Fibroblast of upper back skin (primary cell): Measurements from ENCODE around the gene CBX6.
"Not testable (repeated sequence)": the region's sequence is repeated elsewhere in the genome, so short reads cannot be mapped to it uniquely, and the experiment has no call there.

Experiments used
- DNase-seq: peaks from one replicate; pipeline ENCODE4 v3.0.0-alpha.2; 2013

Gene CBX6

DNA sequence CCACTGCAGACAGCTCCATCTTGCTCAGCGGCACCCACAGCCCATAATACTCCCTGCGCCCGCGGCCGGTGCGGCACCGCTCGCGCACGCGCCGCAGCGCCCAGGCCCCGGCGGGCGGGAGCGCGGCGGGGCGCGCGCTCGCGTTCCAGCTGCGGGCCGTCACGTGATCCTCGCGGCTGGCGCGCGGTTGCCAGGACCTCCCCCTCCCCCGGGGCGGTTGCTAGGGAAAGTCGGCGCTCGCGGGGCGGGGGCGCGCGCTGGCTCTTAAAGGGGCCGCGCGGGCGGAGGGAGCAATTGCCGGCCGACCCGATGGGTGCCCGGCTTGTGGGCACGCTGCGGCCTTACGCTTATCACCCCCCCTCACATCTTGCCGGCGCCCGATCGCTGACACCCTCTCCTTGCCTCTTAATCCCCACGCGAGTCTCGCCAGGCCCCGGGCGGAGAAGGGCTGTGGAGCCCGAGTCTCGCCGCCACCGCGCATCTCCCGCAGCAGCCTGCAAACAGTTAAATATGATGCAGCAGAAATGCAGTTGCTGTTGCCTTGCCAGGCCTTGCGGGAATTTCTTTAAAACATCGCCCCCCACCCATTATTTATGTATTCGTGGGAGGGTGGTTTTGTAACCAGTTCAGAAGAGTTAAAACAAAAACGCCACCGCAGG, at the start of gene CBX6:
Gene CBX6 (minus strand): TSS at position 45 of the 659 bp plus-strand sequence. CDS start 26 bp downstream, at position 19.
- DNase-seq, result peak; percentile 90

DNA sequence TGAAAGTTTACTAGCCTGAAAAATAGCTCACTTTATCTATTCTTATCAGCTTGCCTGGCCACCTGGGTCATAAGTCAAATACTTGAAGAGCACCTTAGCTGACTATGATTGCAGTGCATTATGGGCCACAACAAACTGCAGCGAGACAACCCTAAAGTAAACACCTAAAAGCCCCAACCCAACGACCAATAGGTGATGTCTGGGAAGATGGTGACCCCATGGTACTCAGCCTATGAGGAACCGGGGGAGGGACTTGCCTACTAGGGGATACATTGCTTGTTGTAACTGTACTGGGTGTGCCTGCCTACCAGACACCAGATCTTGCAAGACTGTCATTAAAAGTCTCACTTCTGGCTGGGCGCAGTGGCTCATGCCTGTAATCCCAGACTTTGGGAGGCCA, 49.8 kb upstream of the CBX6 start:
- DNase-seq, result no peak

DNA sequence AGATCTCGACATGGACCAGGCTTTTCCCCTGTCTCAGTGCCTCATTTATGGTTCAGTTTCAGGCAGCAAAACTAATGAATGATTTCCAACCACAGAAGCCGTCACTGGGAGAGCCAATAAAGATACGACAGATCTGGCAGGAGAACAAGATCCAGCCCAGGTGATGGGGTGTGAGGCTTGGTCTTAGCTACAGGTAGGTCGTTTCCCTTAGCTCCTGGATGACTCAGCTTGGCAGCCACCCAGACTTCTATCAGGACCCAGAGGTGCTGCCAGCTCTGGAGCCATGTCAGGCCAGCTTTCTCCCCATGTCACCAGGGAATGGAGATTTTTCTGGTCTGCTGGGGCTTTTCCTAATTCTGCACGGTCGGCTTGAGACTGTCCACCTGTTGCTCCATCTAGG, 49.1 kb upstream of the CBX6 start:
- no peak for DNase-seq

DNA sequence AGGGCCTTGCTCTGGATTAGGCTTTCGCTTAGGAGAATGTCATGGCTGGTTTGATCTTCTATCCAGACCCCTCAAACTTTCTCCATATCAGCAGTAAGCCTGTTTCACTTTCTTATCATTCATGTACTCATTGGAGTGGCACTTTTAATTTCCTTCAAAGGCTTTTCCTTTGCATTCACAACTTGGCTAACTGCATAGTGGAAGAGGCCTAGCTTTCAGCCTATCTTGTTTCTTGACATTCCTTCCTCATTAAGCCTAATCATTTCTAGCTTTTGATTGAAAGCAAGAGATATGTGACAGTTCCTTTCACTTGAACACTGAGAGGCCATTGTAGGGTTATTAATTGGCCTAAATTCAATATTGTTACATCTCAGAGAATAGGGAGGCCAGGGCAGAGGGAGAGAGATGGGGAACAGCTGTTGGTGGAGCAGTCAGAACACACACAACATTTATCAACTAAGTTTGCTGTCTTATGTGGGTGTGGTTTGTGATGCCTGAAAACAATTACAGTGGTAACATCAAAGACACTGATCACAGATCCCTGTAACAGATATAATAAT, 47.7 kb upstream of the CBX6 start:
- no peak for DNase-seq

DNA sequence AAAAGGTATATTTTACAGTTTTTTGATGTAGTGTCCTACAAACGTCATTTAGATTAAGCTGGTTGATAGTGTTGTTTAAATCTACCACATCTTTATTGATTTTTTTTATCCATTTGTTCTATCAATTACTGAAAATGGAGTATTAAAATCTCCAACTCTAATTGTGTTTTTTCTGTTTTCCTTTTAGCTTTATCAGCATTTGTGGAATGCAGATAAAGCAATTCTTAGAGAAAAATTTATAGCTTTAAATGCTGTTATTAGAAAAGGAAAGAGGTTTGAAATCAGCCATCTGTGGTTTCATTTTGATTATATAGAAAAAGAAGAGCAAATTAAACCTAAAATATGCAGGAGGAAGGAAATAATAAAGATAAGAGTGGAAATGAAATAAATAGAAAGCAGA, 39.4 kb upstream of the CBX6 start:
- no peak for DNase-seq

DNA sequence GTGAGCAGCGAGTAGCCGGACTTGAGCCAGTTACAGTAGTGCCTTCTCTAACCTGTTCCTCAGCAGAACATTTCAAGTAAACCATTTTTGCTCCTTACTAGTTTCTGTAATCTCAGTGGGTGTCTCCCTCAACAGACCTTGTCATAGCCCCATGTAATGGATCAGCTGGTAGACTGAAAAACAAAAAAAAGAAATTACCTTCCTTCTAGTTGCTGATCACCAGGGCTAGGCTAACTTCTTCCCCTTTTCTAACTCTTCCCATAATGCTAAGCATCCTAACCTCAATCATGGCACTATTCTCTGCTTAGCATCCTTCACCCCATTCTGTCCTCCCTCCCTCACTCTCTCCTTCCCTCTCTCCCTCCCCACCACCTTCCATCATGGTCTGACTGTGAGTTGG, 35.8 kb upstream of the CBX6 start:
- DNase-seq, result no peak

DNA sequence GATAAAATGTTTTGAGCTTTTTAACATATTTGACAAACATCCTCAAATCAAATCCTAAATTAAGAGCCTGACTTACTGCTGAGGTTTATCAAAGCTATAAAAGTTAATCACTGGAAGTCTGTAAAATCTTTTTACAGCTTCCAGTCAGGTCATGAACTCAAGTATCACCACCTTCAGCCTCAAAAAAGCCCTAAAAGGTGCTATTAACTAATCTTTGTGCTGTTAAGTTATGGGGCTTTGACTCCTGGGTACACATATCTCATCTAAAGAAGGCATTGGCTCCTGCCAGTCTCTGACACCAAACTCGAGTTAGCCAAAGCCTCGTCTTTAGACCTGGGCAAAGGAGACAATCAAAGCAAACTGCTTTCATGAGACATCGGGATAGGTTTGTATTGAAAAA, 34.0 kb upstream of the CBX6 start:
- no peak for DNase-seq

DNA sequence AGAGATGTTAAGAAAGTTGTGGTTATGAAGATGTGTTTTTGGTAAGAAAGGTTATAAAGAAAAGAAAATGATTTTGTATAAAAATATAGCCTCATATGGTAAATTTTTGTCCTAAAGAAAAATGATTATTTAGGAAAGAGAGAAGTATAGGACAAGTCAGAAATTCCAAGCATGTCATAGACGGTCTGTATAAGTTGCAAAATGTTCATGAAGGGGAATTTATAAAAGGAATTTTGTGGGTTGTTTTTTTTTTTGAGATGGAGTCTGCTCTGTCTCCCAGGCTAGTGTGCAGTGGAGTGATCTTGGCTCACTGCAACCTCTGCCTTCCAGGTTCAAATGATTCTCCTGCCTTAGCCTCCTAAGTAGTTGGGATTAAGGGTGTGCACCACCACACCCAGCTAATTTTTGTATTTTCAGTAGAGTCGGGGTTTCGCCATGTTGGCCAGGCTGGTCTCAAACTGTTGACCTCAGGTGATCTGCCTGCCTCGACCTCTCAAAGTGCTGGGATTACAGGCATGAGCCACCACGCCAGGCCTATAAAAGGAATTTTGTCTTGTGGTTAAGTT, 32.1 kb upstream of the CBX6 start:
- DNase-seq, result not testable (repeated sequence)

DNA sequence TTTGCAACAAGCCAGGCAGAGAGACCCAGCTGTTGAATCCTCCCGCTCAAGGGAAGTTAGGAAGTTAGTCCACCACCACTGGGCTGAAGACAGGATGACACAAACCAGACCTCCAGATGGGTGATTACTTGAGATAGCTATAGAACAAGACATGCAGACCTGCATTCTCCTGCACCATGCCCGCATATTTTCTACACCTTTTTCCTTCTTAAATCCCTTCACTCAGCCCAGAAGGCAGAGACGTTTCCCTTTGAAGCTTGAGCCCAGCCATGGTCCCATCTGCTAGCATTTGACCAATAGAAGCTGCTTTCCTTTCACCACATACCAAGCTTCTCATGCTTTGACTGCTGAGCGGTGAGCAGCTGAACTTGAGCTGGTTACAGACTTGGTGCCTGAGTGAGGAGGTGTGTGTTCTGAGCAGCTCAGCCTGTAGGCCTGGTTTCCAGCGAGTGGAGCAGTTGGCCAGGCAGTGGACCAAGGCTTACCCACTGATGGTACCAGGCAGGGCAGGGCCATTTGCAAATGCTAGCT, 29.2 kb upstream of the CBX6 start:
- DNase-seq, result no peak

DNA sequence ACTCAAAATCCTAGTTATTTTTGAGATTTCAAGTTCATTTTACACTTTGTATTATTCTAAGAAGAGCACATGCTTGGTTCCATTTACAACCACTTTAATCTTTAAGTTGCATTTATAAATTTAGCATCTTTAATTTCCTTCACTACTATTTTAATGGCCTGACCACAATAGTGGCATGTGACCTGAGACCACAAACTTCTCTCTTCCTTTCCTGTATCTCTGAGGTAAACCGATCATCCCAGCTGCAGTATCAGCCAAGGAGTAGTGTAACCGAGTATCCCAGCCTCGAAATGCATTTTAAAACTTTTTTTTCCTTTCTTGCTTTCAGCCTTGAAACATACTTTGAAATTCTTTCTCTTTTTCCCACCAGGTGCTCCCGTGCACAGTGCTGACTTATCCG, 28.7 kb upstream of the CBX6 start:
- no peak for DNase-seq

DNA sequence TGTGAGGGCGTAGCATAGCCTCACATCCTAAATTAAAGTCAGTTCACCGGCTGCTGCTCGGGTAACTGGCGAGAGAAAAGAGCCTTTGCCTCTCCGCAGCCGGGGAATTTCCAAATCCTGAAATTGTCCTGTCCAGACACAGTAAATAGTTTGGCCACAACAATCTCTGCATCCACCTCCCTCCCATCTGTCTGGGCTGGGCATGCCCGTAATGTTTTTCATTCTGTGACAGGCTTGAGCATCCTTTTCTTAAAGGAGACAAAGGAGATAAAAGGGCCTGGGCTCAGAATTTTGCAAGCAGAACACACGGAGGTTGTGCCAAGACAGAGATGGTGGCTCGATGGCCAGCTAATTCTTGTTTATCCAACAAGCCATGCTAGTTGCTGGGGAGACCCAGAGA, 19.2 kb upstream of the CBX6 start:
- DNase-seq, result no peak

DNA sequence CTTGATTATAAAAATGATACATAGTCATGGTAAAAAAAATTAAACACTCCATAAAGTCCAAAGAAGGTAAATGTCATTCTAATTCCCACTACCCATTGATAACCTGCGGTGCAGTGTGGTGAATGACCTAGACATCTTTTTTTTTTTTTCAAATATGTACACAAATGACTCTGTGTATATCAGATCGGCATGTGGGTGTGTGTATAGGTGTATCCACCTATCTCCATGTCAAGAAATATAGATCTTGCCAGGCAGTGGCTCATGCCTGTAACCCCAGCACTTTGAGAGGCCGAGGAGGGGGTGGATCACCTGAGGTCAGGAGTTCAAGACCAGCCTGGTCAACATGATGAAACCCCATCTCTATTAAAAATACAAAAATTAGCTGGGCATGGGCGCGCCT, 18.4 kb upstream of the CBX6 start:
- no peak for DNase-seq

DNA sequence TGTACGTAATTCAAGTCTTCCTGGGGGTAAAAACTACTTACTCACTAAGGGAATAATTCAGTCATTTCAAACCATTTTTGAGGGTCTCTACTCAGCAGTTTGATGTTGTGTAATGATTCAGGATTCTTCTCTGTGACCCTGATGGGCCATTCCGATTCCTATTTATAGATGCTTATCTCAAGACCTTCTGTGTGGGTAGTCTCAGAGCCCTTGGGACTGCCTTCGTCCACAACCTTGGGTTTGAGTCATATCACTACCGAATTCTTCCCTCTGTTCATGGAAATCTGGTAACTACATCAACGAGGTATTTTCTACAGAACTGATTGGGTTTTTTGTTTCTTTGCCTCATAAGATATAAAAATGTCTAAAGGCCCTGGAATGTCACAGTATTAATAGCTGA, 14.3 kb upstream of the CBX6 start:
- DNase-seq, result no peak

DNA sequence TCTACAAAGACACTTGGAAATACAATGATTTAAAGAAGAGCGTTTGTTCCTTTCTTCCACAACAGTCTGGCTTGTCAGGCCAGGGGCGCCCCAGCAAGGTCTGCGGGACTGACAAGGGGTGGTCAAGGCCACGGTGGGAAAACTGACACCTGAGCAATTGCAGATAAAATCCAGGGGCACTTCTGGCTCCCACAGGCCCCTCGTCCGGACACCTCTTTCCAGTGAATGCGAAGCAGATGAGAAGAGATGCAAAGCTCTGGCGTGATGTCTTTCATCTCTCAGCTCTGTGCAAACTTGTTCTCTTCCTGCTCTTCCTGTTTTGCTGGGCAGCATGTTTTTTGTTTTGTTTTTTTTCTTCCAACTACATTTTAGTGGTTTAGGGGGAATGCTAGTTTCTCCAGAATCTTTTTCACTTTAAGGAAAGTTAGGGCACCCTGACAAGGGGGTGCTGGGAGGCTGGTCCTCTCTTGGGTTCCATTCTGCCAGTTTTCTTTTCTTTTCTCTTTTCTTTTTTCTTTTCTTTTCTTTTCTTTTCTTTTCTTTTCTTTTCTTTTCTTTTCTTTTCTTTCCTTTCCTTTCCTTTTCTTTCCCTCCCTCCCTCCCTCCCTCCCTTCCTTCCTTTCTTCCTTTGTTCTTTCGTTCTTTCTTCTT, 11.1 kb upstream of the CBX6 start:
- DNase-seq, result no peak

DNA sequence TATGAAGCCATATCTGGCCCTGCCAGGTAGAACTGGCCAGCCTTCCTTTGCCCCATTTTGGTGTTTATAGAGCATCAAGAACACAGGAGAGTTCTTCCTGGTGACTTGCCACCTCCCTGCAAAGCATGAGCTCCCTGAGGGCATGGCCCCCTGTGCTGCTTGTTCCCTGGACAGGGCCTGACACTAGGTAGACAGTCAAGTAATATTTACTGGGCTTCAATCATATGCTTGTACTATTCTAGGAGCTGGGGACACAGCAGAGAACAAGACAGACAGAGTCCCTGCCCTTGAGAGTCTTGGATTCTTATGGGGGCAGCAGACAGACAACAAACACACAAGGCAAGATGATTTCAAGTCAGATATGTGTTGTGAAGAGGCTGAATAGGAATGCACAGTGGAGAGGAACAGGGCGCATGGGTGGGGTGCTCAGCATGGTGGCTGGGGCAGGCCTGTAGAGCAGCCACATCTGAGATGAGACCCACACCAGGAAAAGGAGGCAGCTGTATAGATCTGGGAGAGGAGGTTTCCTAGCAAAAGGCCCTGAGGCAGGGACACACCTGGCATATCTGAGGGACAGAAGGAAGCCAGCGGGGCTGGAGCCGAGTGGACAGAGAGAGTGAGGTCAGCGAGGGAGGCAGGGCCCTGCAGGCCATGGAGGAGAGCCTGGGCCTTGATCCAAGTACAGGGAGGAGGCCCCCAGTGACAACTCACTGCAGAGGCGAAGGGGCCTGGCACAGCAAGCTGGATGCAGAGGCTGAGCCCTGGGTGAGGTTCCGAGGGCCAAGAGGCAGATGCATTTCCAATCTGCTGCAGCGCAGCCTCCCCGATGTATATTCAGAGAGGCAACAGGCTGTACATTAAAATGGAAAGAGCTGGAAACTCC, 10.2 kb upstream of the CBX6 start:
- DNase-seq, result no peak

DNA sequence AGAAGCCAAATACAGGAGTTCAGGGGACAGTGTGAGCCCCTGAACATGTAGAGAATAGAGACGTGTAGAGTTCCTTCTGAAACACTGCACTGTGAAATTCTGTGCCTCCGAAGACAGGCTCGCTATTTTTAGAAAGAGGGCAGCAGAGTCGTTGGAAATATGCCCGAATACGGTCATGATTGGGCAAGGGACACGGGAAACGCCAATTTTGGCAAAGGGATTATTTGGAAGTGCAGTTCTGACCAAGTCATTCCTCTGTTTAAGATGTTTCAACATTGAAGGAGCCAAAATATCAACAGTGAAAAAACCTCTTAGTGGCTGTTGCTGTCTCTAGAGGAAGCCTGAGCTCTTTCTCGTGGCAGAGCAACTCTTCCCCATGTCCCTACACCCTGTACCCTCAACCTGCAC, 9.5 kb upstream of the CBX6 start:
- peak; percentile 48 for DNase-seq

DNA sequence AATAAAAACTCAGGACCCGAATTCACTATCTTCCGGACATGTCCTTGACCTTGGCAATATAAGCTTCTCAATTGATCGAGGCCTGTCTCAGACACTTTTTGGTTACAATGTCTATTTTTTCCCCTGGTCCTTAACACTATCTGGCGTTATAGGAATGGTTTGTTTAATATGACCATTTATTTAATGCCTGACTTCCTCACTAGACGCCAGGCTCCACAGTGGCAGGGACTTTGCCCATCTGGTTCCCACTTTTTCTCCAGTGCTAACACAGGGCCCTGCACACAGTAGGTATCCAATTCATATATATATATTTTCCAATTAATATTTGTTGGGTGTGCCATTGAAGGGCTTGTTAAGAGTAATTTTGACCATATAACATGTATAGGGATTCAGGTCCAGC, 7.9 kb upstream of the CBX6 start:
- no peak for DNase-seq

DNA sequence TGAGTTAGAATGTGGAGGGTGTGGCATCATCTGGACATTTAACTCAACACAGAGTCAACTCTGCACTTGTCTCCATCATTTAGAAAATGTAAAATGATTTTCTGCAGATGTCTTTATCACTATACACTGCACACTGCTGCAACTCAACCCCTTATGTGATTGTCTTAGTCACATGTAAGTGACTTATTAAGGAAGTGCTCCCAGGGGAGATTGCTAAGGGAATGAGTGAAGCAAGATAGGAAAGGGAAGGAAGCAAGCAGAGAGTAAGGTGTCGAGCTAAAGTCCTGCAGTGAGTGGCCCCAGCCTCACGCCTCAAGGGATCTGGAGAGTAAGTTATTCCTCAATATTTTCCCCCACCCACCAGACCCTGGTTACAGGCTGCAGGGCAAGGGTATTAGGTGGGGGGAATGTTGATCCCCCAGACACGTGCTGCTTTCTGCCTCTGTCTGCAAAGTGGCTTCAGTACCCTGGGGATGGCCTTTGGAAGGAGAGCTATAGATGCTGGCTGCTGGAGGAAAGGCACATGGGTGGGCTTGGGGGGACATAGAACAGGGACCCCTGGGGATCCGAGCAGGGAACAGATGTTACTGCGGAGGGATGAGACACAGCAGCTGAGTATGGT, 7.2 kb upstream of the CBX6 start:
- DNase-seq, result no peak

DNA sequence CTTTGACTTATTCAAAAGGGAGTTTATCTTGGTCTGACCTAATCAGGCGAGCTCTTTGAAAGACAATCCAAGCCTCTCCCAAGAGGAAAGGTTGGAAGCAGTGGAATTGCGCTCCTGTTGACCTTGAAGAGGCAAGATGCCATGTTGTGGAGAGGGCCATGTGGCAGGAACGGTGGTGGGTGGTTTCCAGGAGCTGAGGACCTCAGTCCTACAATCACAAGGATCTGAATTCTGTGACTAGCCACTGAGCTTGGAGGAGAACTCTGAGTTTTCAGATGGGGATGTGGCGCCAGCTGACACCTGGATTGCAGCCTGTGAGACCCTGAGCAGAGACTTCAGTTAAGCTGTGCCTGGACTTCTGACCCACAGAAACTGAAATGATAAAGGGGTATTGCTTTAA, 6.0 kb upstream of the CBX6 start:
- no peak for DNase-seq

DNA sequence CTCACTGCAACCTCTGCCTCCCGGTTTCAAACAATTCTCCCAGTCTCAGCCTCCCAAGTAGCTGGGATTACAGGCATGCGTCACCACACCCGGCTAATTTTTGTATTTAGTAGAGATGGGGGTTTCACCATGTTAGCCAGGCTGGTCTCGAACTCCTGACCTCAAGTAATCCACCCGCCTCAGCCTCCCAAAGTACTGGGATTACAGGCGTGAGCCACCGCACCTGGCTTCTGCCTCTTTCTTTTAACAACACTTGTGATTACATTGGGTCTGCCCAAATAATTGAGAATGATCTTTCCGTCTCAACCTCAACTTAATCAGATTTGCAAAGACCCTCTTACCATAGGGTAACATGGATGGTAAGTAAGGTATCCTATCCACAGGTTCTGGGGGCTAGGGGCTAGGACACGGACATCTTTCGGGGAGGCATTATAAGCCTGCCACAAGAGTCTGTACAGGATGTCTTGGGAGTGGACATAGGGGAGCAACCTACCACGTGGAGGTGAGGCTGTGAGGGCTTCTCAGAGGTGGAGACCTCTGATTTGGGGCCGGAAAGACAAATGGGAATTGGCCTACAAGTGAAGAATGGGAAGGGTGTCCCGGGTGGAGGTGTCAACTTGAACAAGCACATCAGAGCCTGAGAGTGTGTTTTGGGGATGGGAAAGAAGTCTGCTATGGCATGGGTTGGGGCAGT, 2.7 kb upstream of the CBX6 start:
- no peak for DNase-seq

DNA sequence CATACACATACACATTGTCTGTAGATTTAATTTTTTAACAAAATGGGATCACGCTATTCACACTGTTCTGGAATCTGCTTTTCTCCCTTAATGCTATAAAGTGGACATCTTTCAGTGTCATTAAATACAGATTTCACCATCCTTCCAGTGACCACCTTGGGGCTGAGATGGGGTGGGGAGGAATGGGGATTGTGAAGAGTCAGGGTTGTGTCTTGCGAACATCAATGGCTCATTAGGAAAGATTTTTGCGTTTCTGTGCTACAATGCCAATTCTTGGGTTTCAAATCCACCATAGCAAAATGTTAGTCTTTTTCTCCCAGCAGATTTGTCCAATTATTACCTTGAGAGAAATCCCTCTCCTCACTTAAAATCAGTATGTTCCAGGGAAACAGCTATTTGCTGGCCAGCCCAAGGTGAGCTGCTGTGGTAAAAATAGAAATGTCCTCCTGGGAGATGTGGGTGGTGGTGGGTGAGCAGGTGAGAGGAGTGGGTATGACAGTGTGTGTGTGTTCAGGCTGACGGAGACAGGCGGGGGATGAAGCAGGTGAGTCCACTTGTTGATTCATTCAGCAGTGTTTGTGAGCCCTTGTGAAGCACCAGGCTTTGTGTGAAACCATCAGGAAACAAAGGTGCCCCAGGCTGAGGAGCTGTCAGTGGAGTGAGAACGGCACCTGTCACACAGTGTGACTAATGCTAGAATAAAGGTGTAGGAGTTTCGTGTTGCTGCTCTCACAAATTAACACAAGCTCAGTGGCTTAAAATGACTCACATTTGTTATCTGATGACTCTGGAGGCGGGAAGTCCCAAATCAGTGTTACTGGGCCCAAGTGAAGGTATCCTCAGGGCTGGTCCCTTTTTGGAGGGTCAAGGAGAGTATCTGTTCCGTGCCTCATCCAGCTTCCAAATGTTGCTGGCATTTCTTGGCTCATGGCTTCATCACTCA, 1.7 kb upstream of the CBX6 start:
- no peak for DNase-seq
